Neural cell (in vitro differentiated cells): Measurements from ENCODE around the gene PPP1CA. TPM values are rescaled to one million over a fixed set of nuclear protein-coding genes. Genes with fewer than 3 reads are reported as not detected.

Experiments
- H2AFZ ChIP-seq: fragments of 200-600, 300-800 bp; sonication (generic), shearing (Covaris generic); 2 replicates; pipeline ENCODE4 v1.6.0; 2014; ENCODE audit warnings: low read depth, mild to moderate bottlenecking, antibody characterized with exemption, low read length, moderate library complexity
- H3F3A ChIP-seq: fragments of 200-600 bp; shearing (Covaris generic); 2 replicates; pipeline ENCODE4 v1.6.1; 2016; ENCODE audit warnings: mild to moderate bottlenecking, moderate library complexity, mixed read lengths, antibody characterized with exemption, low read length; ENCODE audit not compliant: insufficient read depth, poor library complexity, severe bottlenecking
- H3K27ac ChIP-seq: fragments of 200-600, 300-800 bp; sonication (generic), shearing (Covaris generic); 2 replicates; pipeline ENCODE4 v1.5.1; 2014; ENCODE audit warnings: mild to moderate bottlenecking, low read length, moderate library complexity
- H3K27me3 ChIP-seq: fragments of 300-800, 200-600 bp; sonication (generic), shearing (Covaris generic); 2 replicates; pipeline ENCODE4 v1.6.0; 2014; ENCODE audit warnings: mild to moderate bottlenecking, low read depth, low read length, moderate library complexity; ENCODE audit not compliant: insufficient read depth
- H3K36me3 ChIP-seq: fragments of 300-800, 200-600 bp; sonication (generic), shearing (Covaris generic); 2 replicates; pipeline ENCODE4 v1.5.1; 2014; ENCODE audit warnings: mild to moderate bottlenecking, antibody characterized with exemption, low read length, moderate library complexity; ENCODE audit not compliant: insufficient read depth
- H3K4me2 ChIP-seq: fragments of 300-800, 200-600 bp; sonication (generic), shearing (Covaris generic); 2 replicates; pipeline ENCODE4 v1.6.0; 2014; ENCODE audit warnings: mild to moderate bottlenecking, low read length
- H3K4me3 ChIP-seq: fragments of 300-800, 200-600 bp; sonication (generic), shearing (Covaris generic); 2 replicates; pipeline ENCODE4 v1.5.1; 2014; ENCODE audit warnings: mild to moderate bottlenecking, low read length, moderate library complexity
- H3K79me2 ChIP-seq: fragments of 200-600 bp; shearing (Covaris generic); replicated peaks from 2 replicates; pipeline ENCODE4 v1.6.0; 2014; ENCODE audit warnings: mild to moderate bottlenecking, low read length, moderate library complexity; ENCODE audit not compliant: insufficient read depth
- H3K9ac ChIP-seq: fragments of 300-800, 200-600 bp; sonication (generic), shearing (Covaris generic); 2 replicates; pipeline ENCODE4 v1.6.1; 2016; ENCODE audit warnings: mild to moderate bottlenecking, low read length, mixed read lengths
- H3K9me2 ChIP-seq: fragments of 200-600 bp; shearing (Covaris generic); 2 replicates; pipeline ENCODE4 v1.6.1; 2016; ENCODE audit warnings: mild to moderate bottlenecking, low read length, mixed read lengths; ENCODE audit not compliant: insufficient read depth
- H3K9me3 ChIP-seq: fragments of 200-600, 300-800 bp; sonication (generic), shearing (Covaris generic); 2 replicates; pipeline ENCODE4 v1.6.1; 2016; ENCODE audit warnings: mild to moderate bottlenecking, mixed run types, low read length, moderate library complexity, mixed read lengths
- H4K20me1 ChIP-seq: fragments of 200-600 bp; shearing (Covaris generic); 2 replicates; pipeline ENCODE4 v1.6.1; 2016; ENCODE audit warnings: mild to moderate bottlenecking, mixed run types; ENCODE audit not compliant: insufficient read depth
- CTCF ChIP-seq: fragments of 450-650 bp; IDR thresholded peaks from 2 replicates; pipeline ENCODE4 v1.5.1; 2014; ENCODE audit warnings: antibody characterized with exemption, mild to moderate bottlenecking, moderate library complexity; ENCODE audit not compliant: poor library complexity, severe bottlenecking
- EP300 ChIP-seq: fragments of 450-650 bp; conservative IDR thresholded peaks from 2 replicates; pipeline ENCODE4 v1.6.1; 2014; ENCODE audit warnings: antibody characterized with exemption, mild to moderate bottlenecking, moderate library complexity; ENCODE audit not compliant: poor library complexity, severe bottlenecking
- EZH2 ChIP-seq: fragments of 200-600, 300-800 bp; shearing (Covaris generic), sonication (generic); IDR thresholded peaks from 2 replicates; pipeline ENCODE4 v1.6.1; 2014; ENCODE audit warnings: antibody characterized with exemption, low read length, borderline replicate concordance, mild to moderate bottlenecking; ENCODE audit not compliant: insufficient read depth, poor library complexity, severe bottlenecking
- MXI1 ChIP-seq: fragments of 450-650 bp; conservative IDR thresholded peaks from 2 replicates; pipeline ENCODE4 v1.6.1; 2014; ENCODE audit warnings: antibody characterized with exemption, mild to moderate bottlenecking; ENCODE audit not compliant: poor library complexity, severe bottlenecking
- POLR2AphosphoS5 ChIP-seq: IDR thresholded peaks from 2 replicates; pipeline ENCODE4 v1.6.1; 2012
- RAD21 ChIP-seq: fragments of 450-650 bp; conservative IDR thresholded peaks from 2 replicates; pipeline ENCODE4 v1.6.1; 2014; ENCODE audit warnings: antibody characterized with exemption, mild to moderate bottlenecking, moderate library complexity
- REST ChIP-seq: IDR thresholded peaks from 2 replicates; pipeline ENCODE4 v1.6.1; 2012; ENCODE audit warnings: borderline replicate concordance
- SMC3 ChIP-seq: fragments of 450-650 bp; conservative IDR thresholded peaks from 2 replicates; pipeline ENCODE4 v1.6.1; 2014; ENCODE audit warnings: antibody characterized with exemption, mild to moderate bottlenecking, moderate library complexity; ENCODE audit not compliant: poor library complexity
- TAF1 ChIP-seq: IDR thresholded peaks from 2 replicates; pipeline ENCODE4 v1.6.1; 2012; ENCODE audit warnings: low read depth
- polyA plus RNA-seq: library from polyadenylated mRNA; depleted of rRNA; stranded (reverse); fragments of >200 nt; gene quantifications from 2 replicates; pipeline ENCODE4 v1.2.3, GENCODE V29; 2014

The PPP1CA gene
- polyA plus RNA-seq, 1 donor from 2014 or later, result 106 TPM

- Histone ChIP-seq H4K20me1 (no peaks in the 10 kb centered on the region), H3K4me3 (no peak overlapping the region), H3F3A (no peaks in the 10 kb centered on the region), H3K9me2 (no peaks in the 10 kb centered on the region), H3K27me3 (no peaks in the 10 kb centered on the region), H3K9ac (no peak overlapping the region), H2AFZ (no peak overlapping the region), H3K27ac (no peak overlapping the region), H3K36me3 (no peaks in the 10 kb centered on the region), H3K4me2 (no peak overlapping the region), H3K9me3 (no peaks in the 10 kb centered on the region), H3K79me2 (no peaks in the 10 kb centered on the region)
- TF ChIP-seq TAF1, result no peak
- no peak for TF ChIP-seq EZH2
- no peak for TF ChIP-seq REST
- no peak for TF ChIP-seq CTCF
- TF ChIP-seq MXI1, result no peak
- TF ChIP-seq EP300, result no peak
Observed at GRCh38 chr11:67387518-67387917, 14.1 kb downstream of the PPP1CA start.

- no peak for TF ChIP-seq REST
- no peak for TF ChIP-seq POLR2AphosphoS5
- no peak for TF ChIP-seq TAF1
- no peak for TF ChIP-seq MXI1
- no peak for TF ChIP-seq RAD21
- no peak for TF ChIP-seq EP300
- TF ChIP-seq EZH2, result no peak
- no peak for TF ChIP-seq SMC3
- no peak for TF ChIP-seq CTCF
Observed at GRCh38 chr11:67387069-67387468, 14.6 kb downstream of the PPP1CA start.

More at GRCh38 chr11:67387069-67387468, 14.6 kb downstream of the PPP1CA start:
- no peaks in the 10 kb centered on the region for H3K79me2 ChIP-seq
- no peak overlapping the region for H3K4me2 ChIP-seq
- H3K27me3 ChIP-seq, result no peaks in the 10 kb centered on the region
- no peaks in the 10 kb centered on the region for H3K9me3 ChIP-seq
- H4K20me1 ChIP-seq, result no peaks in the 10 kb centered on the region
- no peaks in the 10 kb centered on the region for H3F3A ChIP-seq
- no peak overlapping the region for H3K9ac ChIP-seq
- H3K27ac ChIP-seq, result no peak overlapping the region
- no peaks in the 10 kb centered on the region for H3K36me3 ChIP-seq
- H3K9me2 ChIP-seq, result no peaks in the 10 kb centered on the region
- H3K4me3 ChIP-seq, result no peak overlapping the region
- H2AFZ ChIP-seq, result no peak overlapping the region
